Nephron (organoid): ENCODE results near the gene HOMER1.

Source experiments
- H3K27ac Mint-ChIP-seq, 3 experiments: 2 replicates each; pipeline ENCODE4 v1.8.0; 2020; ENCODE audit warnings: mixed read lengths in 3 of 3, mild to moderate bottlenecking in 2 of 3, moderate library complexity in 1 of 3
- H3K27me3 Mint-ChIP-seq: 2 replicates; pipeline ENCODE4 v1.8.0; 2021; ENCODE audit warnings: low read depth, mild to moderate bottlenecking, moderate library complexity, mixed read lengths
- H3K36me3 Mint-ChIP-seq: 2 replicates; pipeline ENCODE4 v1.8.0; 2020; ENCODE audit warnings: low read depth, mixed read lengths
- H3K4me1 Mint-ChIP-seq: 2 replicates; pipeline ENCODE4 v1.8.0; 2020; ENCODE audit warnings: mixed read lengths
- H3K4me3 Mint-ChIP-seq, 3 experiments: 2 replicates each; pipeline ENCODE4 v1.8.0; 2020; ENCODE audit warnings: mild to moderate bottlenecking in 3 of 3, mixed read lengths in 3 of 3, moderate library complexity in 2 of 3
- H3K9me3 Mint-ChIP-seq: 2 replicates; pipeline ENCODE4 v1.8.0; 2020; ENCODE audit warnings: mixed read lengths
- CTCF ChIP-seq, 3 experiments: fragments of 200-600 bp; sonication (generic); IDR thresholded peaks; one replicate each; pipeline ENCODE4 v1.5.0; 2021; ENCODE audit warnings: antibody characterized with exemption in 3 of 3; ENCODE audit not compliant: unreplicated experiment in 3 of 3

The HOMER1 gene

GRCh38 chr5:79346420-79346824 lies 167.5 kb downstream of the HOMER1 start:
- no peaks in the 10 kb centered on the region for H3K36me3 Mint-ChIP-seq
- TF ChIP-seq CTCF (IDR thresholded peaks at IDR 0.05; ENCODE audit: unreplicated experiment in 3 of 3): no peak
- no peak overlapping the region for H3K27ac Mint-ChIP-seq
- no peaks in the 10 kb centered on the region for H3K27me3 Mint-ChIP-seq
- no peaks in the 10 kb centered on the region for H3K4me1 Mint-ChIP-seq
- peaks cover 4% of the 10 kb centered on the region for H3K9me3 Mint-ChIP-seq
- no peak overlapping the region for H3K4me3 Mint-ChIP-seq

GRCh38 chr5:79333852-79334557 lies 179.9 kb downstream of the HOMER1 start:
- Mint-ChIP-seq H3K27ac (no peak overlapping the region), H3K4me1 (no peaks in the 10 kb centered on the region), H3K36me3 (no peaks in the 10 kb centered on the region), H3K4me3 (no peak overlapping the region), H3K9me3 (peaks cover 31% of the 10 kb centered on the region), H3K27me3 (peaks cover 4% of the 10 kb centered on the region)
- no peak for TF ChIP-seq CTCF (IDR thresholded peaks at IDR 0.05; ENCODE audit: unreplicated experiment in 3 of 3)

- no peak overlapping the region for H3K4me3 Mint-ChIP-seq
- no peaks in the 10 kb centered on the region for H3K4me1 Mint-ChIP-seq
- H3K27me3 Mint-ChIP-seq: no peaks in the 10 kb centered on the region
- H3K36me3 Mint-ChIP-seq: no peaks in the 10 kb centered on the region
- no peak overlapping the region for H3K27ac Mint-ChIP-seq
- peaks cover 10% of the 10 kb centered on the region for H3K9me3 Mint-ChIP-seq
- no peak for TF ChIP-seq CTCF (IDR thresholded peaks at IDR 0.05; ENCODE audit: unreplicated experiment in 3 of 3)
These were observed 183.9 kb downstream of the HOMER1 start for GRCh38 chr5:79330071-79330470.

DNA sequence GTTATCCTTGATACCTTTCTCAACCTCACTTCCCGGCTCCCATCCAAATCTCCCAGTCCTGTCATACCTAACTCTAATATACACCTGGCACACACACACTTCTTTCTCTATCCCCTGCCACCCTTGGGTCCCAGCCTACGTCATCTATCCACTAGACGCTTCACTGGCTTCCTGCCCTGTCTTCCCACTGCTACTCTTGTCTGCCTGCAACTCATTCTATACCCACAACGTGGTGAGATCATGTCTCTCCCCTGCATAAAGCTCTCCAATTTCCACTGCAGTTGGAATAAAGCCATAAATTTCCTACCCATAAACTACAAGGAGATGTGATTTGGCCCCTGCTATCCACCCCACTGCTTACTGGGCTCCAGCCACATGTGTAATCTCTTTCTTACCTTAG lies 184.5 kb downstream of the HOMER1 start:
- Mint-ChIP-seq H3K27me3 (no peaks in the 10 kb centered on the region), H3K9me3 (peaks cover 5% of the 10 kb centered on the region), H3K27ac (no peak overlapping the region), H3K4me1 (no peaks in the 10 kb centered on the region), H3K36me3 (no peaks in the 10 kb centered on the region), H3K4me3 (no peak overlapping the region)
- TF ChIP-seq CTCF (IDR thresholded peaks at IDR 0.05; ENCODE audit: unreplicated experiment in 3 of 3): no peak
